Adrenal gland (tissue), 12 donors: ENCODE measurements around the gene GDF2. TPM values are rescaled to one million over a fixed set of nuclear protein-coding genes. Genes with fewer than 3 reads are reported as not detected.
A peak's percentile ranks its signal among the peaks of the same experiment; 100 is the strongest.

Experiments used
- DNase-seq, 7 donors: peaks; one replicate each; pipeline ENCODE4 v3.0.0-alpha.2; 2019 to 2020
- H3K27ac ChIP-seq, 5 donors: fragments of 200-600 bp; sonication (generic) in 4 of 5; 1 replicate in 3 of 5; 2 replicates in 2 of 5; pipeline versions ENCODE4 v1.5.1 to v1.8.0; 2016 to 2020; ENCODE audit warnings: mild to moderate bottlenecking in 1 of 5
- H3K27me3 ChIP-seq: fragments of 200-600 bp; 2 replicates; pipeline ENCODE4 v1.8.0; 2021
- H3K36me3 ChIP-seq, 2 donors: fragments of 200-600 bp; replicated peaks in 1 of 2; 1 replicate in 1 of 2; 2 replicates in 1 of 2; pipeline versions ENCODE4 v1.5.1 to v1.8.0; 2018 to 2022
- H3K4me1 ChIP-seq, 2 donors: fragments of 200-600 bp; replicated peaks in 1 of 2; 1 replicate in 1 of 2; 2 replicates in 1 of 2; pipeline versions ENCODE4 v1.5.1 to v1.8.0; 2018 to 2021
- H3K4me3 ChIP-seq, 4 donors: fragments of 200-600 bp; sonication (generic) in 3 of 4; one replicate each; pipeline ENCODE4 v1.5.1; 2016 to 2018
- H3K9me3 ChIP-seq, 3 donors: fragments of 200-600 bp; sonication (generic) in 1 of 3; replicated peaks in 1 of 3; 1 replicate in 2 of 3; 2 replicates in 1 of 3; pipeline versions ENCODE4 v1.5.1 to v1.8.0; 2016 to 2021
- CTCF ChIP-seq, 6 experiments: fragments of 450-650 bp in 4 of 6; fragments of 200-600 bp in 2 of 6; sonication (generic) in 1 of 6; IDR thresholded peaks; 1 replicate in 5 of 6; 2 replicates in 1 of 6; pipeline versions ENCODE4 v1.5.1 to v1.8.0; 2016 to 2021; ENCODE audit warnings: antibody characterized with exemption in 6 of 6, mild to moderate bottlenecking in 2 of 6, moderate library complexity in 1 of 6
- POLR2A ChIP-seq, 2 donors: fragments of 450-650 bp; IDR thresholded peaks; one replicate each; pipeline ENCODE4 v1.6.1; 2017; ENCODE audit warnings: antibody characterized with exemption in 2 of 2, mild to moderate bottlenecking in 2 of 2, moderate library complexity in 1 of 2
- WGBS, 4 donors: extraction: QIAGEN DNeasy Blood & Tissue Kit in 2 of 4; methylation state at CpG; one replicate each; pipeline versions ENCODE4 v1.1.5 to v1.1.7; 2013 to 2017; 5-methylcytosine and 5-hydroxymethylcytosine counted together
- intact Hi-C, 2 donors: fragments of 100-400 bp; cut with DNase I; formaldehyde crosslinking; loops; one replicate each; pipeline versions ENCODE4 v1.14.1 to v1.15.0; 2022 to 2023
- polyA plus RNA-seq, 3 donors: library from polyadenylated mRNA; stranded (reverse); fragments of 200-250 nt in 2 of 3; fragments of 350-450 nt in 1 of 3; fragmentation: Illumina TruSeq in 1 of 3; extraction: RNeasy Lipid Tissue Mini Kit (QIAGEN cat#74804) in 1 of 3; gene quantifications; one replicate each; pipeline ENCODE4 v1.2.3, GENCODE V29; 2013 to 2014
- total RNA-seq, 9 donors: library from RNA; depleted of rRNA in 4 of 9; stranded (reverse); fragments of >200 nt in 4 of 9; fragments of 120-200 nt in 1 of 9; fragmentation: NEBNext Ultra II Directional in 1 of 9; extraction: Animal tissue kit (Norgen Biotek cat#: 25700) in 1 of 9; gene quantifications; one replicate each; pipeline versions ENCODE4 v1.1.0 to v1.2.4, GENCODE V29; 2013 to 2023
- donor health status: healthy with polysubstance abuse.
- donor health status: Bipolar disorder and iron deficiency.
- donor health status: DM: yes; HTN: yes; CAD: no.
- donor health status: DM: no; HTN: no; CAD: no.
- donor health status: DM: no; HTN: no; CAD: no.
- donor health status: DM: yes; HTN: yes; CAD: no.

Gene GDF2
- total and polyA plus RNA-seq, 12 donors: 0.11 TPM; not detected in 11

- H3K9me3 ChIP-seq: no peaks in the 10 kb centered on the region
- no peaks in the 10 kb centered on the region for H3K4me1 ChIP-seq
- no peaks in the 10 kb centered on the region for H3K27me3 ChIP-seq
- H3K4me3 ChIP-seq: no peak overlapping the region
- no peak overlapping the region for H3K27ac ChIP-seq
- DNase-seq: peak in 1 of 7 donors; percentile 28
- WGBS, 4 donors: 71 to 94% (median 79%) methylated on average over 2 to 7 of the region's 7 CpGs
- no peaks in the 10 kb centered on the region for H3K36me3 ChIP-seq
- TF ChIP-seq POLR2A (IDR thresholded peaks at IDR 0.05): no peak
- intact Hi-C loops: no loop called here
These were observed 44.7 kb upstream of the GDF2 start for GRCh38 chr10:47277352-47278151.

- TF ChIP-seq CTCF (IDR thresholded peaks at IDR 0.05): no peak
- TF ChIP-seq POLR2A (IDR thresholded peaks at IDR 0.05): no peak
- H3K4me3 ChIP-seq: no peak overlapping the region
- H3K36me3 ChIP-seq: no peaks in the 10 kb centered on the region
- H3K27me3 ChIP-seq: no peaks in the 10 kb centered on the region
- H3K4me1 ChIP-seq: no peaks in the 10 kb centered on the region
- 85 to 95% (median 91%) methylated on average over 7 to 15 of the region's 15 CpGs for WGBS, 4 donors
- H3K9me3 ChIP-seq: no peaks in the 10 kb centered on the region
- peak in 1 of 7 donors; percentile 40 for DNase-seq
- H3K27ac ChIP-seq: no peak overlapping the region
- intact Hi-C loops: no loop called here
These were observed 44.1 kb upstream of the GDF2 start for GRCh38 chr10:47278152-47278473.

- no peaks in the 10 kb centered on the region for H3K36me3 ChIP-seq
- no peaks in the 10 kb centered on the region for H3K27me3 ChIP-seq
- H3K9me3 ChIP-seq: no peaks in the 10 kb centered on the region
- 60 to 93% (median 88%) methylated on average over 1 to 3 of the region's 3 CpGs for WGBS, 4 donors
- TF ChIP-seq CTCF (IDR thresholded peaks at IDR 0.05): no peak
- no peak for TF ChIP-seq POLR2A (IDR thresholded peaks at IDR 0.05)
- DNase-seq: no peak
- H3K27ac ChIP-seq: no peak overlapping the region
- H3K4me3 ChIP-seq: no peak overlapping the region
- intact Hi-C loops: no loop called here
- H3K4me1 ChIP-seq: no peaks in the 10 kb centered on the region
These were observed 43.5 kb upstream of the GDF2 start for GRCh38 chr10:47278720-47279119.

- no peak for DNase-seq
- intact Hi-C loops: no loop called here
- Histone ChIP-seq H3K27me3 (no peaks in the 10 kb centered on the region), H3K9me3 (no peaks in the 10 kb centered on the region), H3K4me3 (no peak overlapping the region), H3K27ac (no peak overlapping the region), H3K4me1 (no peaks in the 10 kb centered on the region), H3K36me3 (no peaks in the 10 kb centered on the region)
- 81 to 100% (median 87%) methylated on average over 2 of the region's 2 CpGs for WGBS, 4 donors
- TF ChIP-seq POLR2A (IDR thresholded peaks at IDR 0.05): no peak
- TF ChIP-seq CTCF (IDR thresholded peaks at IDR 0.05): no peak
These were observed 43.0 kb upstream of the GDF2 start for GRCh38 chr10:47279276-47279675.
